ENCODE measurements around the gene SOS1. TPM values are rescaled to one million over a fixed set of nuclear protein-coding genes. Genes with fewer than 3 reads are reported as not detected.
"Not testable (repeated sequence)": the region's sequence is repeated elsewhere in the genome, so short reads cannot be mapped to it uniquely, and the experiment has no call there.

SOS1 gene
- polyA plus RNA-seq, 1 of the 3 experiments (the other 2 are of a cell fraction), result 12.8 TPM

GRCh38 chr2:39156846-39157245, 36.0 kb upstream of the SOS1 start:
- no peak overlapping the region for H3K9ac ChIP-seq
- no peaks in the 10 kb centered on the region for H4K20me1 ChIP-seq (ENCODE audit: insufficient read depth)
- no peaks in the 10 kb centered on the region for H3K36me3 ChIP-seq (replicated peaks in 1 of 2; ENCODE audit: control insufficient read depth in 1 of 2, insufficient read depth in 2 of 2, low read length in 1 of 2)
- H3K79me2 ChIP-seq (ENCODE audit: insufficient read depth), result no peaks in the 10 kb centered on the region
- no peak for TF ChIP-seq CHD2 (IDR thresholded peaks at IDR 0.05; ENCODE audit: low read length, partially characterized antibody)
- no peak for TF ChIP-seq FOSL2 (IDR thresholded peaks at IDR 0.05; ENCODE audit: borderline replicate concordance, low read depth)
- TF ChIP-seq YY1 (IDR thresholded peaks at IDR 0.05; ENCODE audit: low read depth), result no peak
- TF ChIP-seq, protein P1, sequence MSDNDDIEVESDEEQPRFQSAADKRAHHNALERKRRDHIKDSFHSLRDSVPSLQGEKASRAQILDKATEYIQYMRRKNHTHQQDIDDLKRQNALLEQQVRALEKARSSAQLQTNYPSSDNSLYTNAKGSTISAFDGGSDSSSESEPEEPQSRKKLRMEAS (IDR thresholded peaks at IDR 0.05; ENCODE audit: low read depth), result no peak
- TF ChIP-seq TAF1 (IDR thresholded peaks at IDR 0.05; ENCODE audit: borderline replicate concordance, low read depth, low read length), result no peak
- POLR2A ChIA-PET, result no interaction called here
- no peaks in the 10 kb centered on the region for H3K27me3 ChIP-seq (ENCODE audit: insufficient read depth)
- H3K27ac ChIP-seq (ENCODE audit: low read depth in 2 of 2, low read length in 1 of 2), result no peak overlapping the region
- CTCF ChIA-PET, result no interaction called here
- H3K4me3 ChIP-seq (ENCODE audit: low read depth in 2 of 2, low read length in 1 of 2), result no peak overlapping the region
- H2AFZ ChIP-seq (ENCODE audit: low read depth), result no peak overlapping the region
- no peak for DNase-seq
- WGBS (ENCODE audit: low lambda C conversion rate), result 97% methylated on average over 6 of the region's 6 CpGs
- H3K9me3 ChIP-seq, result no peaks in the 10 kb centered on the region
- no peaks in the 10 kb centered on the region for H3K9me2 ChIP-seq
- H3K4me2 ChIP-seq, result no peak overlapping the region
- H3F3A ChIP-seq (replicated peaks; ENCODE audit: insufficient read depth), result no peaks in the 10 kb centered on the region
- H3K4me1 ChIP-seq (ENCODE audit: control insufficient read depth in 1 of 2, insufficient read depth in 2 of 2, low read depth in 1 of 2, low read length in 1 of 2), result no peaks in the 10 kb centered on the region

DNA sequence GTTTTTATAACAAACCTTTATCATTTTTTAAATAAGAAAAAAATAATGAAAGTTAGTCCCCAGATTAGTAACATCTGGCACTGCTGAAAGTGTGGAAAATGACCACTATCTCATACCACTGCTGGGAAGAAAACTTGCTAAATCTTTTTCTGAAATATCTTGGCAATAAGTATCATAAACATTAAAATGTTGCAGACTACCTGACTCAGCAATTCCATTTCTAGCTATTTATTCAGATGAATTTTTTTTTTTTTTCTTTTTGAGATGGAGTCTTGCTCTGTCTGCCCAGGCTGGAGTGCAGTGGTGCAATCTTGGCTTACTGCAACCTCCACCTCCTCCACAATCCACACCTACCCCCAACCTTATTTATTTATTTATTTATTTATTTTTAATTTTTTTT, 35.3 kb upstream of the SOS1 start:
- H3K9ac ChIP-seq, result no peak overlapping the region
- POLR2A ChIA-PET, result interaction anchor here (0.5 kb wide), 1 partner anchor 103 kb away, joined by 3 read pairs; no protein-coding TSS in a partner anchor

DNA sequence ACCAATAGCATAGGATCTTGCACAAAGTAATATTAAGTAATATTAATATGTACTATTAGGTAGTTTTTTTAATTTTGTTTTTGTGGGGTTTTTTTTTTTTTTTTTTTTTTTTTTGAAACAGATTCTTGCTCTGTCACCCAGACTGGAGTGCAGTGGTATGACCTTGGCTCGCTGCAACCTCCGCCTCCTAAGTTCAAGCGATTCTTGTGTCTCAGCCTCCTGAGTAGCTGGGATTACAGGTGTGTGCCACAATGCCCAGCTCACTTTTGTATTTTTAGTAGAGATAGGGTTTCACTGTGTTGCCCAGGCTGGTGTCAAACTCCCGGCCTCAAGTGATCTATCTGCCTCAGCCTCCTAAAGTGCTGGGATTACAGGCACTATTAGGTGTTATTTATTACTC, 34.7 kb upstream of the SOS1 start:
- H3K27me3 ChIP-seq (ENCODE audit: insufficient read depth); H3K4me2 ChIP-seq; H3K4me3 ChIP-seq (ENCODE audit: low read depth in 2 of 2, low read length in 1 of 2); H3K36me3 ChIP-seq (replicated peaks in 1 of 2; ENCODE audit: control insufficient read depth in 1 of 2, insufficient read depth in 2 of 2, low read length in 1 of 2); H3K9ac ChIP-seq; H3K9me2 ChIP-seq; DNase-seq; H3F3A ChIP-seq (replicated peaks; ENCODE audit: insufficient read depth); H3K79me2 ChIP-seq (ENCODE audit: insufficient read depth); H3K27ac ChIP-seq (ENCODE audit: low read depth in 2 of 2, low read length in 1 of 2); H4K20me1 ChIP-seq (ENCODE audit: insufficient read depth); H3K4me1 ChIP-seq (ENCODE audit: control insufficient read depth in 1 of 2, insufficient read depth in 2 of 2, low read depth in 1 of 2, low read length in 1 of 2); H2AFZ ChIP-seq (ENCODE audit: low read depth); H3K9me3 ChIP-seq: not testable (repeated sequence)
- CTCF ChIA-PET, result interaction anchor here (0.6 to 1.3 kb wide), 4 partner anchors 31 to 216 kb away, joined by 3 read pairs; no protein-coding TSS in a partner anchor
- WGBS (ENCODE audit: low lambda C conversion rate), result 100% methylated on average over 4 of the region's 4 CpGs
- POLR2A ChIA-PET, result interaction anchor here (0.5 to 1.2 kb wide), 2 partner anchors 26 to 104 kb away, joined by 3 read pairs; no protein-coding TSS in a partner anchor

More for the DNA sequence above, 35.3 kb upstream of the SOS1 start:
- Histone ChIP-seq H3K9me2 (no peaks in the 10 kb centered on the region), H3K9me3 (no peaks in the 10 kb centered on the region), H4K20me1 (ENCODE audit: insufficient read depth) (no peaks in the 10 kb centered on the region), H3F3A (replicated peaks; ENCODE audit: insufficient read depth) (no peaks in the 10 kb centered on the region), H3K4me2 (no peak overlapping the region), H3K4me1 (ENCODE audit: control insufficient read depth in 1 of 2, insufficient read depth in 2 of 2, low read depth in 1 of 2, low read length in 1 of 2) (no peaks in the 10 kb centered on the region), H3K36me3 (replicated peaks in 1 of 2; ENCODE audit: control insufficient read depth in 1 of 2, insufficient read depth in 2 of 2, low read length in 1 of 2) (no peaks in the 10 kb centered on the region), H3K27ac (ENCODE audit: low read depth in 2 of 2, low read length in 1 of 2) (no peak overlapping the region), H3K27me3 (ENCODE audit: insufficient read depth) (no peaks in the 10 kb centered on the region), H2AFZ (ENCODE audit: low read depth) (no peak overlapping the region), H3K4me3 (ENCODE audit: low read depth in 2 of 2, low read length in 1 of 2) (no peak overlapping the region), H3K79me2 (ENCODE audit: insufficient read depth) (no peaks in the 10 kb centered on the region)
- no peak for TF ChIP-seq MXI1 (IDR thresholded peaks at IDR 0.05; ENCODE audit: low read depth, low read length)
- TF ChIP-seq, protein P2, sequence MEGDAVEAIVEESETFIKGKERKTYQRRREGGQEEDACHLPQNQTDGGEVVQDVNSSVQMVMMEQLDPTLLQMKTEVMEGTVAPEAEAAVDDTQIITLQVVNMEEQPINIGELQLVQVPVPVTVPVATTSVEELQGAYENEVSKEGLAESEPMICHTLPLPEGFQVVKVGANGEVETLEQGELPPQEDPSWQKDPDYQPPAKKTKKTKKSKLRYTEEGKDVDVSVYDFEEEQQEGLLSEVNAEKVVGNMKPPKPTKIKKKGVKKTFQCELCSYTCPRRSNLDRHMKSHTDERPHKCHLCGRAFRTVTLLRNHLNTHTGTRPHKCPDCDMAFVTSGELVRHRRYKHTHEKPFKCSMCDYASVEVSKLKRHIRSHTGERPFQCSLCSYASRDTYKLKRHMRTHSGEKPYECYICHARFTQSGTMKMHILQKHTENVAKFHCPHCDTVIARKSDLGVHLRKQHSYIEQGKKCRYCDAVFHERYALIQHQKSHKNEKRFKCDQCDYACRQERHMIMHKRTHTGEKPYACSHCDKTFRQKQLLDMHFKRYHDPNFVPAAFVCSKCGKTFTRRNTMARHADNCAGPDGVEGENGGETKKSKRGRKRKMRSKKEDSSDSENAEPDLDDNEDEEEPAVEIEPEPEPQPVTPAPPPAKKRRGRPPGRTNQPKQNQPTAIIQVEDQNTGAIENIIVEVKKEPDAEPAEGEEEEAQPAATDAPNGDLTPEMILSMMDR (IDR thresholded peaks at IDR 0.05), result no peak
- TF ChIP-seq NFIC (IDR thresholded peaks at IDR 0.05; ENCODE audit: borderline replicate concordance), result no peak
- DNase-seq, result no peak
- CTCF ChIA-PET, result interaction anchor here (0.6 to 1.3 kb wide), 4 partner anchors 32 to 216 kb away, joined by 3 read pairs; no protein-coding TSS in a partner anchor
